GM18868 (cell line): ENCODE measurements around the gene TMCO4.

Experiments
- ATAC-seq: cut with Tn5 transposase; IDR thresholded peaks from one replicate; pipeline ENCODE4 v1.9.1; 2021; ENCODE audit warnings: mild to moderate bottlenecking, moderate library complexity; ENCODE audit not compliant: unreplicated experiment

TMCO4 gene

DNA sequence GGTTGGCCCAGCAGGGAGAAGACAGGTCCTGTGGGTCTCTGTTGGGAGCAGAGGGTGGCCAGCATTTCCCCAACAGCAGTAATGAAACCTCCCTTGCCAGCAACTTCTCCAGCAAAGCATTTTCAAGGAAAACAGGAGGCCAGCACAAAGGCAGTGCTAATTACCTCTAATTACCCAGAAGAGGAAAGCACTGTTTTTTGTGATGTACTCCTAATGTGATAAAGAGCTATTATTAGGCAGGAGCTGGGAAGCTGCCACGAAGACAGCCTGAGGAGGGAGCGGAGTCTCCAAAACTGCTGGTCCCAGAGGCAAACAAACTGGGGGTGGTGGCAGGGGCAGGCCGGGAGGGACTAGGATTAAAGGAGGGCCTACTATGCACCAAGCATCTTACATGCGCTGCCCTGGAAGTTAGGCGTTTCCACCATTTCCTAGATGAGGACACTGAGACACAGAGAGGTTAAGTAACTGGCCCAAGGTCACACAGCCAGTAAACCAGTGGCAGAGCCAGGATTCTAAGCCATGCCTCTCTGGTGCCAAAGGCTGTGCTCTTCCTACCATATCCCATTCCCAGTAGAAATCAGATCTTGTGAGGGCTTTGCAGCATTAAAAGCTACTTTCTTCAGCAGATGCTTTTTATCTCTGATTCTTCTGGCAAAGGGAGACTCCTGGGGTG, 110.5 kb downstream of the TMCO4 start:
- no peak for ATAC-seq

DNA sequence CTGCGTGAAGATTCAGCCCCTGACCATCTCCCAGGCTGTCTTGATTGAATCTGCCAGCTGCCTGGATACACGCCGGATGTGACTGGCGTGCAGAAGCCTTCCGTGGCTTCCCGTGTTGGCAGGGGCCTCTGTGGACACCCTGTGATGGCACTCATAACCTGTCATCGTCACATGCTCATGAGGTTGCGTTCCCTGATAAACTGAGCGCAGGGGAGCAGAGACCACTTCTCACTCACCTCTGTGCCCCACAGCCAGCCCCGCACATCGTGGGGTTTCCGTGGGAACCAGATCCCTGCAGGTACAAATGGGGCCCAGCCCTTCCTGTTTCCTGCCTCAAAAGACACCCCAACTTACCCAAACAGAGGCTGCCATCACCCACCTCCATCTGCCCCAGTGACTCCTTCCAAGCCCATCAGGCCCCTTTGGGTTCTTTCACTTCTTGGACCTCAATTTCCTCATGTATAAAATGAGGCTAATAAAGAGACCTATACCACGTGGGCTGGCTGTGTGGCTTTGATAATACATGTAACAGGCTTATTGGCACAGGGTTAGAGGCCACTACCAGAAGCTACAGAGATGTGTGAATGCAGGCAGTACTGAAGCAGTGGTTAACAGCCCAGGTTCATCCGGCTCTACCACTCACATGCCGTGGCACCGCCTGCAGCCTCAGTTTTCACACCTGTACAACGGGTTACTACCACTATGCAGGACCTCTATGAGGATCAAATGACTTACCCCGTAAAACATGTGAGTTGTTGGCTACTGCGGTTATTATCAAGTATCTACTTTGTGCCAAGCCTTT, 111.5 kb downstream of the TMCO4 start:
- ATAC-seq = no peak

DNA sequence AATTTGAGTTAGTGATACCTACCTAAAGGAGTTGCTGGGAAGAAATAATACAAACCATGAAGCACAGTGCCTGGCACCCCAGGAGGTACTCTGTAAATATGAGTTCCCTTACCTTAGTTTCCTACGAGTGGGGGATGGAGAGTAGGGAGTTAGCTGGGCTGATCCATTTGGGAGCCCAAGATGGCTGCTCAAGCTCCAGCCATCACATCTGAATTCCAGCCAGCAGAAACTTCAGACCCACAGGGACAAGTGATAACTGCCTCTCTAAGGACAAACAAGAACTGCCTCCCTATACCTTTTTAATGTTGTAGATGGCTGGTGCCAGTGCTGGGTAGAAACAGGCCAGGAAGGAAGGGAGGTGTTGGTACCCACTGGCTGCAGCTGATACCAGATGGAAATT, 112.3 kb downstream of the TMCO4 start:
- no peak for ATAC-seq

DNA sequence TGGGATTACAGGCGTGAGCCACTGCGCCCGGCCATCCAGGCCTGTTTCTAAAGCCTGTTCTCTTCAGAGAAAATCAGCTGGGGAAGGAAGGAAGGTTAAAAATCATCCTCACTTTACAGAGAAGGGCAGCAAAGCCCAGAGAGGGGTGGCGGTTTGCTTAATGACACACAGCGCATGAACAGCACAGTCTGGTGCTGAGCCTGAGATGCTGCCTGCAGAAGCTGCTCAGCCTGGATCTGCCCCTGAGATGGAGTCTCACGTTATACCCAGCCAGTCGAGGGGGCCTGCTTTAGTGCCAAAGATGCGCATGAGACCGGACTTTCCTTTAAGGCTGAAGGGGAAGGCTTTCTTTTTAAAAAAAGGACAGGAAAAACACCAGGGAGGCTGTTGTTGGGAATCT, 113.7 kb downstream of the TMCO4 start:
- no peak for ATAC-seq

DNA sequence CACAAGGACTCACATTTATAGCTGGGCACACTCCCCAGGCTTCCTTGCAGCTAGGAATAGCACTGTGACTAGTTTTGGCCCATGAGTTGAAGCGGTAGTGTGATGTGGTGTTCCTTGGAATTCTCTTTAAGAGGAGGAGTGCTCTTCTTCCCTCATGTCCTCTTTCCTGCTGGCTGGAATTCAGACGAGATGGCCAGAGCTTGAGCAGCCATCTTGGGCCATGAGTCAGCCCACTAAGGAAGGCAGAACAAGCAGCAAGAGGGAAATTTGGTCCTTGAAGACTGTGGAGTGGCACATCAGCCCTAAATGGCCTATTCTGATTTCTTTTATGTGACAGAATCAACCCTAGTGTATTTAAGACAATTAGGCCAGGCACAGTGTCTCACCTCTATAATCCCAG, 115.0 kb downstream of the TMCO4 start:
- no peak for ATAC-seq

DNA sequence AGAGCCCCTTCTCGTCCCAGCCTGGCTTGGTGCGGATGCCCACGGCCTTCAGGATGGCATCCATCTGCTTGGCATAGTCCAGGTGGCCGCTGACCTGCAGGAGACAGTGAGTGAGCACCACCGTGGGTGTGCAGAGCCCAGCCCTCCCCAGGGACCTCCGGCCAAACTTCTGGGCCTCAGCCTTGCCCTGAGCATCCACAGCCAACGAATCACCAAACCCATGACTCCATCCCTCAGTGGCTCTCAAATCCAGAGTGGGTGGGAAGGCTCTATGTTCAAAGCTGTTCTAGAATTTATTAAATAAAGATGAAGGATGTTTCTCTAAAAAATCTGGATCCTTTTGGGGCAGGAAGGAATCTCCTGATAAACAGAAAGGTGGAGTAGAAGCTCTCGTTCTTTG, 116.4 kb downstream of the TMCO4 start:
- no peak for ATAC-seq

DNA sequence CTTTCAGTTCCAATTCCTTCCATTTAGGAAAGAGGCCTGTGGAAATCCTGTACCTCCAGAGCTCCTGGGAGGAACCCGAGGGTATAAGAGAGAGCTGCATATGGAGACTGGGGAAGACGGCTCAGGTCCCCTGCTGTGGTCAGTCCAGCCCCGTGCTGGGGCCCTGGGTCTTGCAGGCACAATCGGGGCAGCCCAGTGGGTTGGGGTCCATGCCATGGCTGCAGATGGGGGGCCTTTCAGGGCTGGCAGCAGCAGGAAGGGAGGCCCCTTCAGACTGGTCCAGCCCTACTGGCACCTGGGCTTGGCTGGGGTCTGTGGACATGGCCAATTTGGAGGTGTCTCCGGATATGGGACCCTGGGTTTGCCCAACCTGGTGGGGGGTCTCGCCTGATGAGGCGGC, 116.8 kb downstream of the TMCO4 start:
- ATAC-seq = no peak

DNA sequence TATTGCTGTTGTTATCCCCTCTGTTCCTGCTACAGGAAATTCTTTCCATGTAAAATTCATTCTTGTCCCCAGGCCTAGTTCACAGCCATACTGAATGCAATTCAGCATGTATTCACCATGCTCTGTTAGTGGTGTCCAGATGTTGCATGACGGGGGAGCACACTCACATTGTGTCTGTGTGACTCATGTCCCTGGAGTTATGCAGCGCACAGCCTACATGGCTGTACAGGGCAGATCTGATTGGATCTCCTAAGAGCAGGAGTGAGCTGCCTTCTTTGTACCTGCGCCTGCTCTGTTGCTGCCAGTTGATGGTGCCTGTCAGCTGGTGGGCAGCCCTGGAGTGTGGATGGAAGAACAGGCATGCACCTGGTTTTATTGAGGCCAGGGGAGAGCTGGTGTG, 117.5 kb downstream of the TMCO4 start:
- ATAC-seq = no peak

DNA sequence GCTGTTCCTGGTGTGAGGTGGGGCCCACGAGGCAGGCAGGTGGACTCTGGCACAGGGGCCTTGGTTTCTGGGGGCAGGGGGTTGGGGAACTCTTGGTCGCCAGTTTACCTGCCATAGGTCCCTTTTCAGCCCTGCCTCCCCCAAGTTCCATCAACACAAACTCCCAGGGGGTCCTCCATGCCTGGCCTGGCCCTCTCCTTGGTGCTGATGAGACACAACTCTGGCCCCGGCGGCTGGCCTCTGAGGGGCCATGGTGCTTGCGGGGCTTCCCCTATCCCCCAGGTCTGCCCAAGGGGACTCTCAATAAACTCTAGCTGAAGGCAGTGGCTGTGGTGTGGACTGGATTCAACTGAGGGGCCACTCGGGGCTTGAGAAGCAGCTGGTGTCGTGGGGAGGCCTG, 119.1 kb downstream of the TMCO4 start:
- ATAC-seq = no peak

DNA sequence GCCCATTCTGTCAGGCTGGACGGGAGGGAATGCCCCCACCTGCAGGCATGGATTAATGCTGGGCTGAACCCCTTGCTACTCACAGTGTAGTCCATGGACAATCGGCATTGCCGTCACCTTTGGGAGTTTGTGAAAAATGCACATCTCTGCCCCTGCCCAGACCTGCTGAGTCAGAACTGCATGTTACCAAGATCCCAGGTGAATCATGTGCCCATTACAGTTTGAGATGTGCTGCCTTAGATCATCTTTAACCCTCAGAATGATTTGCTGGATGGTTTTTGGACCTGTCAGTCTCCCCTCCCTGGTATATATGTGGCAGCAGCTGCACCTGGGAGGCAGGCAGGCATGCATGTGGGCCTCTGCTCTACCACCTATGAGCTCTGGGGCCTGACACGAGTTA, 120.0 kb downstream of the TMCO4 start:
- no peak for ATAC-seq

DNA sequence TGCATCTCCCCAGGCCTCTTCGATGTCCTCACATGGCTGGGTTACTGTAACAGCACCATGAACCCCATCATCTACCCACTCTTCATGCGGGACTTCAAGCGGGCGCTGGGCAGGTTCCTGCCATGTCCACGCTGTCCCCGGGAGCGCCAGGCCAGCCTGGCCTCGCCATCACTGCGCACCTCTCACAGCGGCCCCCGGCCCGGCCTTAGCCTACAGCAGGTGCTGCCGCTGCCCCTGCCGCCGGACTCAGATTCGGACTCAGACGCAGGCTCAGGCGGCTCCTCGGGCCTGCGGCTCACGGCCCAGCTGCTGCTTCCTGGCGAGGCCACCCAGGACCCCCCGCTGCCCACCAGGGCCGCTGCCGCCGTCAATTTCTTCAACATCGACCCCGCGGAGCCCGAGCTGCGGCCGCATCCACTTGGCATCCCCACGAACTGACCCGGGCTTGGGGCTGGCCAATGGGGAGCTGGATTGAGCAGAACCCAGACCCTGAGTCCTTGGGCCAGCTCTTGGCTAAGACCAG, 120.7 kb downstream of the TMCO4 start:
- ATAC-seq = no peak

DNA sequence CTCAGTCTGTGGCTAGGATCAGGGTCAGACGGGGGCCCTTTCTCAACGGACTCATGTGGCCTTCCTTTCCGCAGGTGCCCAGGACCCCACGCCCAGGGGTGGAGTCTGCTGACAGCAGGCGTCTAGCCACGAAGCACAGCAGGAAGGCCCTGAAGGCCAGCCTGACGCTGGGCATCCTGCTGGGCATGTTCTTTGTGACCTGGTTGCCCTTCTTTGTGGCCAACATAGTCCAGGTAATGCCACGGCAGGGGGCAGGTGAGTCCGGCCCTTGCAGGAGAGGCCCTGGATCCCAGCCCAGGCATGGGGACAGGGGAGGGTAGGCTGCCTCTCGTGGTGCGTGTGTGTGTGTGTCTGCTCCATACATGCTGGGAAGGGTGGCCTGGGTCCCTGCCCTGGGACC, 121.2 kb downstream of the TMCO4 start:
- ATAC-seq = no peak

DNA sequence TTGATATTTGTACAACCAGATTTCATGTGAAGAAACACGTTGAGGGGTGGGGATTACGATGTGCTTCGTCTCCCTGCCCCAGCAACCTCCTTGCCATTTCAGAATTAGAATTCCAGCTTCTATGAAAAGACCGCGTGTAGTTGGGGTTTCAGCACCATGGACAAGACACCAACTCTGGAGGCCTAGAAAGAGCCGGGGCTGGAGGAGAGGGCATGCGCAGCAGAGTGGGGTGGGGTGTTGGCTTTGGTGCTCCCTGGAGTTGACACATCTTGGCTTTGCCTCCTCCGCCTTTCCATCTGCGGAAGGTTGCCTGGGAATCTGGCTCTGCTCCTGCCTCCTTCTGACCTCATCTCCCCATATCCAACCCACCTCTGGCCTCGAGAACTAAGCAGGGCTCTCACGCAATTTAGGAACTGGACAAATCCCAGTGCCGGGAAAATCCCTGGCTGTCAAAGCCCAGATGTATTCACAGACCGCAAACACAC, 123.2 kb downstream of the TMCO4 start:
- no peak for ATAC-seq

DNA sequence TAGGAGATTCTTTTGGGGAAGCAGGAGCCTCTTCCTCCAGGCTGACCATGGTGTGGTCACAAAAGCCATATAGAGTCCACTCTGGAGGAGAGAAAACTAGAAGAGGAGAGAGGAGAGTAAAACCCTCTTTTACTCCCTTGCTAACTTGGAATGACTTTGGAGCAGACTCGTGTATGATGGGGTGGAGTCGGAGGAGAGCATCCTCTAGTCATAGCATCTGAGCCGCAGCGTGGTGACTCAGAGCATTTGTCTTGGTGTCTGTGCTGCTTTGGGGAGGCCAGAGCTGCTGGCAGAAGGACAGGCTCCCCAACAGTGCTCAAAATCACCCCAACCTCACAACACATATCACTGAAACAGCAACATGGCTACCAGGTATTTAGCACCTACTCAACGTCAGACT, 123.9 kb downstream of the TMCO4 start:
- no peak for ATAC-seq

DNA sequence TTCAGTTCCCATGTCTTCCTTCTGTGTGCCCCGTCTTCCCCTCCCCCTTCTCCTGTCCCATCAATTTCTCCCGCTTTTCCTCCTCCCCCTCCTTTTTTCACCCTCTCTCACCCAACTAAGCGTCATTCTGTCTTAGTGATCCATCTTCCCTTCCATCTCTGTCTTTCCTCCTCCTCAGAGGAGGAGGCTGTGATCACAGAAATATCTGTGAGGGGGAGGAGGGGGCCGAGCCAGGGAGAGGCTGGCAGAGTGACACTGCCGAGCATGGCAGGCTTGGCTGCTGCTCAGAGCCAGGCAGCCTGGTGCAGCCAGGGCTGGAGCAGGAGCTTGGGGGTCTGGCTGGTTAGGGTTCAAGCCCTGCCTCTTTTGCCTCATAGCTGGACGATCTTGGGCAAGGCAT, 127.5 kb downstream of the TMCO4 start:
- ATAC-seq = no peak

DNA sequence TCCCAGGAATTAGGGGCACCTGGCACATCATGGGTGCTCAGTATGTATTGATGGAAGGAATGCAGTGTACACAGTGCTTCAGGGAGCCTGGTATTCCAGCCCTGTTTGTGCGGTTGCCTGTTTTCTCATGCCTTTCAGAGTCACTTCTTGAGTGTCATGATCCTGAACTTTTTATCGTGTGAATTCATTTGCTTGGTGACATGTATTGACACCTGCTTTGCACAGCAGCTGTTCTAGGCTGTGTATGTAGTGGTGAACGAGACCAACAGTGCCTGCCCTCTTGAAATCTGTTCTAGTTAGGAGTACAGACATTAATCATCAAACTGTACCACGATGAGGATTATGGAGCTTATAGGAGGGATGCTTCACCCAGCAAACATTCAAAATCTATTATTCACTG, 128.9 kb downstream of the TMCO4 start:
- ATAC-seq = no peak

DNA sequence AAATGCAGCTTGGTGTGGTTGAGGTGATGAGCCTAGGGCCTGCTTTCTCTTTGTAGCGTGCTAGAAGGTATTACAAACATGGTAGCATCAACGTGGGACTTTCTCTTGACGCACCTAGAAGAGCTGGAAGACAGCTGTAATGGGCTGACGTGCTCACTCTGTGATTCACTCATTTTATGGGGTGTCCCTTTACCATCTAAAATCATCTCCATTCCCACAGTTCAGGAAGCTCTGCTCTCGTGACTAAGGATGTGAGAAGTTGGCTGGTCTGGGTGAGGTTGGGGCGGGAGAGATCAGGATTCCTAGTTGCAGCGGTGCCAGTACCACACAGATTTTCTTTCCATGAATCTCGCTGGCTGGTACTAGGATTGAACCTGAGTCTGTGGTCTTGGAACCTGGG, 130.8 kb downstream of the TMCO4 start:
- ATAC-seq = no peak

DNA sequence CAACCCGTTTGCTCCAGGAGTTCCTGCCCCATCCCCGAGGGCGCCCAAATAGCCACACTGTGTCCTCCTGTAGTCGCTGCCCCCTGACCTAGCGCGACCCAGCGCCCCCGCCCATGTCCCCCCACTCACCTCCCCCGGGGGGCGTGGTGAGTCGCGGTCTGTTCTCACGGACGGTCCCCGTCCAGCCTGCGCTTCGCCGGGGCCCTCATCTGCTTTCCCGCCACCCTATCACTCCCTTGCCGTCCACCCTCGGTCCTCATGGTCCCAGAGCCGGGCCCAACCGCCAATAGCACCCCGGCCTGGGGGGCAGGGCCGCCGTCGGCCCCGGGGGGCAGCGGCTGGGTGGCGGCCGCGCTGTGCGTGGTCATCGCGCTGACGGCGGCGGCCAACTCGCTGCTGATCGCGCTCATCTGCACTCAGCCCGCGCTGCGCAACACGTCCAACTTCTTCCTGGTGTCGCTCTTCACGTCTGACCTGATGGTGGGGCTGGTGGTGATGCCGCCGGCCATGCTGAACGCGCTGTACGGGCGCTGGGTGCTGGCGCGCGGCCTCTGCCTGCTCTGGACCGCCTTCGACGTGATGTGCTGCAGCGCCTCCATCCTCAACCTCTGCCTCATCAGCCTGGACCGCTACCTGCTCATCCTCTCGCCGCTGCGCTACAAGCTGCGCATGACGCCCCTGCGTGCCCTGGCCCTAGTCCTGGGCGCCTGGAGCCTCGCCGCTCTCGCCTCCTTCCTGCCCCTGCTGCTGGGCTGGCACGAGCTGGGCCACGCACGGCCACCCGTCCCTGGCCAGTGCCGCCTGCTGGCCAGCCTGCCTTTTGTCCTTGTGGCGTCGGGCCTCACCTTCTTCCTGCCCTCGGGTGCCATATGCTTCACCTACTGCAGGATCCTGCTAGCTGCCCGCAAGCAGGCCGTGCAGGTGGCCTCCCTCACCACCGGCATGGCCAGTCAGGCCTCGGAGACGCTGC, 133.9 kb downstream of the TMCO4 start:
- no peak for ATAC-seq

DNA sequence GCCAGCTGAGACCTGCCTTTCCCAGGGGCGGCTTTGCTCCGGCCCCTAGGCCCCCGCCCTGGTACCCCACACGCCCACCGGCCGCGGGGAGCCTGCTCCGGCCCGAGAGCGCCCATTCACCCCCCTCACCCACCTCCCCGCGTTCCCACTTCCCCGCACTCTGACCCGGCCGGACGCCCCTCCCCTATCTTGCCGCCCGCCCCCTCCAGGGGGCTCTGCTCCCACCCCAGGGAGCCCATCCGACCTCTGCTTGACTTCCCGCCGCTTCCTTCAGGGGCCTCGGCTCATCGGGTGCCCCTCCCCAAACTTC, 134.6 kb downstream of the TMCO4 start:
- ATAC-seq = no peak

DNA sequence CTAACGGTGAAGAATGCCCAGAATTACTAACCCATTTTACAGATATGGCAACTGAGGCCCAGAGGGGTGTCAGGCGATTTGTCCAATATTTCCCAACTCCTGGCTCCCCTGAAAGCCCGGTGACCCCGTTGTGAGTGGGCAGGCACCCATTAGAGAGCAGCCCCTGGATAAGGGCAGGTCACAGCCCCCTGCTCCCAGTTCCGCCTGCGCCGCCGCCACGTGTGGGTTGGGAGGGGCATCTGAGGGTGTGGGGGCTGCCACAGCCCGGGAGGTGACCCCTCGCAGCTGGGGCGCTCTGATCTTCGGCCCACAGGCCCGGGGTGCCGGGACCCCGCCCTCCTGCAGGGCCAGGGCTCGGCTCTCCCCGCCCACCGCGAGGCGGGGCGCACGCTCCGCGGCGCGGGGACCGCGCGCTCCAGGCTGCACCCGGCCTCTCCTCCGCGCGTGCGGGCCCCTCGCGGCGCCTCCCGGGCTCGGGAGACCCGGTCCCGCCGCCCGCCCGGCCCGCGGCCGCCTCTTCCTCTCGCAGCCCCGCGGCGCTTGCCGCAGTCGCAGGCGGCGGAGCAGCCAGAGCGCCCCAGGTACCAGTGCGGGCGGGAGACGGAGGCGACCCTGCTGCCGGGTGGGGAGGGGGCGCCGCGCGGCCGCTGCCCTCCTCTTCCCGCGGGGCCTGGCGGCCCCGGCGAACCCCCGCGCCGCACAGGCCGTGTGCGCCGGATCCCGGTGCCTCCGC, 135.1 kb downstream of the TMCO4 start, which contains the start of gene HTR6:
TSS of gene HTR6 (plus strand) at position 423 of the 733 bp plus-strand sequence. CDS start 879 bp downstream, outside the sequence.
- no peak for ATAC-seq
